ENCODE data around the gene FOXO6.
"Not testable (repeated sequence)": the region's sequence is repeated elsewhere in the genome, so short reads cannot be mapped to it uniquely, and the experiment has no call there.

FOXO6 gene

DNA sequence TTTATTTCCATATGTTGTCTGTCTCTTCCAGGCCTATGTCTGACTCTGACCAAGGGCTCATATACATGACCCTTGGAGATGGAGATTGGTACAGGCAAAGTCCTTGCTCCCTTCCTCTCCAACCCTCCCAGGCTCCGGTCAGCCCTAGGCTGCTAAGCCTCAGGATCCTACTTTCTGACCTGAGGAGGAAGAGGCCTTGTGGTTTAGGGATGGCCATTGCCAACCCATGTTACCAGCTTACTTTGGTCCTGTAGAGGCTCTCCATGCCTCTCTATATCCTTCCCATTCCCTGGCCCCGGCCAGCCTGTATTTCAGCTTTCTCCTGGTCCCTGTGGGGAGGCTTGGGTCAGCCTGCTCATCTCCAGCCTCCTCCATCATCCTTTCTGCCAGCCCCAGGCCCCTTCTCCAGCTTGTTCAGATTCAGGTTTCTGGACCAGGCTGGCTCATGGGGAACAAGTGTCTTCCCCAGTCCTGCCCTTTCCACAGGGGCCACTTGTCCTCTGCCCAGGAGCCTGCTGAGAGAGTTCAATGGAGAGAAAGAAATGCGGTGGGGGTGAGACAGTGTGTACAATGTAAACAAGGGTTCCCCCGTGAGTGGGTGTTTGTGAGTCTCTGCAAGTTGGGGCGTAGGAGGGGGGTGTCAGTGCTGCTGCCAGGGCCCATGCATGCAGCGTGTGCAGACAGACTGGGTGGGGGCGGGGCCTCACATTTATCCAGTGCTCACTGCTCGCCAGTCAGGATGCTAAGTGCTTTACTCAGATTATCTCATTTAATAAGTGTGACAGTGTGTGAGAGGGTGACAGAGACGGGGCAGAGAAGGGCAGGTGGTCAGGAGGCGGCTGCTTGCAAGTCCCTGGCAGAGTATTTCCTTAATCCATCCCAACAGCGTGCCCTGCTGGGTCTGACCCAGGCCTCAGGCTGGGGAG, 31.3 kb upstream of the FOXO6 start:
- no peak for DNase-seq (ENCODE audit: low spot score)

DNA sequence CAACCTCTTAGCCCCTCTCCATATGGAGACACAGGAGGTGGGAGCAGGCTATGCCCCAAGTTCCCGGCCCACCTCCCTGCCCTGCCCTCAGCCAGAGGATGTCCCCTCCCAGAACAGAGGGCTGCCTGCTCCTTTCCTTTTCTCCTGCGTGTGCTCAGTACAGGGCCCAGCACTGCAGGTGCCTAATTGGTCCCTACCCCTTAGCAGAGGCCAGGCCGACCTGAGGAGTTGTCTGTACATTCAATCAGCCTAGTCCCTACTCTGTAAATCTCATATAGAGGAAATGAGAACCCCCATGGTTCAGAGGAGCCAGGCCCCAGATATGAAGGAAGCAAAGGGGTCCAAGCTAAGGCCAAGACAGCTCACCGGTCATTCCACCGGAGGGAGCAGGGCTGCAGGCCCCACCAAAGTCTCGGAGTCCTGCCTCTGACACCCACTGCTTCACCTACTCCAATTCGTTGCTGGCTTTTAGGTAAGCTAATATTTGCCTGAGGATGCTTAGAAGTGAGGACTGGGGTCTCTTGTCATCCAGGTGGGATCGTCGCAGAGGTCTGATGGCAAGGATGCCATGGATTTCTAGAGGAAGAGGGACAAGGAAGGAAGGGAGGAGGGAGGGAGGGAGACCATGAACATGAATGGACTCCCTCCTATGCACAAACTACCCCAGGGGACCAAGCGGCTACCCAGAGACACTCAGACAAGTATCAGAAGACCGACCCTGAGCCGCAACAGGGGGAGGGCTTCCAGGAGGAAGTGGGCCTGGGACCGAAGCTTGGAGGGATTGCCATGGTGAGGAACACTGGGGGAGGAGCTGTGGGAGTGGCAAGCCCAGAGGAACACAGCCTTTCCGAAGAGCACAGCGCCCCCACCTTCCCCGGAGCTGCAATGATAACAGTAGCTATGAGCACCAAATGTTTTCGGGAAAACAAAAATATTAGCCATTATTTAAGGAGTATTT, 30.4 kb upstream of the FOXO6 start:
- no peak for DNase-seq (ENCODE audit: low spot score)

DNA sequence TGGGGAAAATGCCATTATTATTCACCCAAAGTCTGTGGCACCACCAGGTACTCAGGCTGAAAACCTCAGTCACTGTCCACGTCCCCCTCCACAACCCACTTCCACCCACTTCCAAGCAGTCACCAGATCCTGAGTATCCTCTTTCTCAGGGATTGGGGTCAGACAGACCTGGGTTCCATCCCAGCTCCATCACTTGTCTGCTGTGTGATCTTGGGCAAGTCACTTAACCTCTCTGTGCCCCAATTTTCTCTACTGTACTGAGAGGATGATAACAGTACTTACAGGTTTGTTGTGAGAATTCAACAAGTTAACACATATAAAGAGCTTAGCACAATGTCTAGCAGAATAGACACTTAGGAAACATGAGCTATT, 29.7 kb upstream of the FOXO6 start:
- DNase-seq (ENCODE audit: low spot score) = no peak

- DNase-seq (ENCODE audit: low spot score) = not testable (repeated sequence)
These were observed 29.1 kb upstream of the FOXO6 start for GRCh38 chr1:41332161-41332560.

DNA sequence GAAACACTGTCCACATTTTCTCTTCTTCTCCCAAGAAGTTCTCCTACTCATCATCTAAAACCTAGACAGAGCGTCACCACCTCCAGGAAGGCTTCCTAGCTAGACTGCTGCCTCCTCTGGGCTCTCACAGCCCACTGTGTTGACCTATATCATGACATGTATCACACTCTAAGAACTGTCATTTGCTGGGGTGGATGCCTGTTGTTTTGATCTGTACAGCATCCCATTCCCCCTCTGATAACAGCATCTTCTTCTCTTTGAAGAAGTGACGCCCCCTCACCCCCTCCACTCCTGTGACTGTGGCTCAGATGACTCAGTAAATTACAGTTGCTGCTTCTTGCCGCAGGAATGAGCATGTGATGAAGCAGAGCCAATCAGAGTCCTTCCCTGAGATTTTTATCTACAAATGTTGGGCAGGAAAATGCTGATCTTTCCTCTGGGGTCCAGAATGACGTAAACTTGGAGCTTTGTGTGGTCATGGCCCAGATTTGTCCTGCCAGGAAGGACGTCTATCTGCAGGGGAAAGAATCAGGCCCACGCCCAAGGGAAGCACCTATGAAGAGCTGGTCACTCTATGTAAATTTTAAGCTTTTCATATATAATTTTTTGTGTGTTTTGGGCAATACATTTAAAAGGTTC, 28.0 kb upstream of the FOXO6 start:
- no peak for DNase-seq (ENCODE audit: low spot score)

DNA sequence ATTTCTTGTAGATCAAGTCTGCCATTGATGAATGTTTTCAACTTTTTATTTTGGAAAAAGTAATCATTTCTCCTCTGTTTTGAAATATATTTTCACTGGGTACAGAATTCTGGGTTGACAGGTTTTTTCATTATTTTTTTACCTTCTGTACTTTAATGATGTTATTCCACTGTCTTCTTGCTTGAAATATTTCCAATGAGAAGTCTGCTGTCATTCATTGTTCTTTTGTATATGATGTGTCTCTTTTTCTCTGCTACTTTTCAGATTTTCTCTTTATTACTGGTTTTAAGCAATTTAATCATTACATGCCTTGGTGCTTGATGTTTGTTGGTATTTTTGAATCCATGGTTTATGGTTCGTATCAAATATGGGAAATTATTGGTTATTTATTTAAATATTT, 22.4 kb upstream of the FOXO6 start:
- no peak for DNase-seq (ENCODE audit: low spot score)

GRCh38 chr1:41340655-41341364, 20.4 kb upstream of the FOXO6 start:
- DNase-seq (ENCODE audit: low spot score) = no peak

GRCh38 chr1:41341365-41341683, 19.9 kb upstream of the FOXO6 start:
- no peak for DNase-seq (ENCODE audit: low spot score)

DNA sequence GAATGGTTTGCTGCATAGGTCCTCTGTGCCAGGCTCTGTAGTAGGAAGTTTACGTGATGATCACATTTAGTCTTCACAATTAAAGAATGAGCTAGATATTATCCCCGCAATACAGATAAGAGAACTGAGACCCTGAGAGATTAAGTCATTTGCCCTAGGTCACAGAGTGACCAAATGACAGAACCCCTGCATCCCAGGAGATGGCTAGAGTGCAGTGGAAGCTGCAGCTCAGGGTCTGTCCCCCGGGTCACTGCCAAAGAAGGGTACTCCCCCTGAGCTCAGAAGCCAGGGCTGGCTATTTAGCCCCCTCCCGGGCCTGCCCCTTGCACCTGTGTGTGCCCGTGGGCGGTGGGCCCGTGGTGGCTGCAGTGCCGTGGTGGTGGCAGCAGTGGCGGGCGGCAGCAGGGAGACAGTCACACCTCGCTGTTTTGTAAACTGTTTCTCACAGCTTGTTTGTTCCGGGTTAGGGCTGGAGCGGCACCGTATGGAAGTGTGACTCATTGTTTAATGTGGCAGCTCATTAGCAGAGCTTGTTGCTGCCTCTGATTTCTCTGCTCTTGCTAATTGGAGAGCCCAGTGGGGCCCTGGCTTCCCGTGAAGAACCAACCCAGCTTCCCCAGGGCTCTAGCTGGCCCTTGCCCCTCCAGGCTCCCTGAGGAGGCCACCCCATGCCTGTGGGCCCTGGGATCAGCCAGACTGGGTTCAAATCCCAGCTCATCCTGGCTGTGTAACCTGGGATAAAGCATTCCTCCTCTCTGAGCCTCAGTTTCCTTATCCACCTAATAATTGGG, 19.3 kb upstream of the FOXO6 start:
- DNase-seq (ENCODE audit: low spot score) = peak; percentile 44

GRCh38 chr1:41342774-41343355, 18.4 kb upstream of the FOXO6 start:
- no peak for DNase-seq (ENCODE audit: low spot score)

- DNase-seq (ENCODE audit: low spot score) = no peak
These were observed 17.2 kb upstream of the FOXO6 start for GRCh38 chr1:41343790-41344699.

GRCh38 chr1:41344708-41345159, 16.5 kb upstream of the FOXO6 start:
- DNase-seq (ENCODE audit: low spot score) = no peak

DNA sequence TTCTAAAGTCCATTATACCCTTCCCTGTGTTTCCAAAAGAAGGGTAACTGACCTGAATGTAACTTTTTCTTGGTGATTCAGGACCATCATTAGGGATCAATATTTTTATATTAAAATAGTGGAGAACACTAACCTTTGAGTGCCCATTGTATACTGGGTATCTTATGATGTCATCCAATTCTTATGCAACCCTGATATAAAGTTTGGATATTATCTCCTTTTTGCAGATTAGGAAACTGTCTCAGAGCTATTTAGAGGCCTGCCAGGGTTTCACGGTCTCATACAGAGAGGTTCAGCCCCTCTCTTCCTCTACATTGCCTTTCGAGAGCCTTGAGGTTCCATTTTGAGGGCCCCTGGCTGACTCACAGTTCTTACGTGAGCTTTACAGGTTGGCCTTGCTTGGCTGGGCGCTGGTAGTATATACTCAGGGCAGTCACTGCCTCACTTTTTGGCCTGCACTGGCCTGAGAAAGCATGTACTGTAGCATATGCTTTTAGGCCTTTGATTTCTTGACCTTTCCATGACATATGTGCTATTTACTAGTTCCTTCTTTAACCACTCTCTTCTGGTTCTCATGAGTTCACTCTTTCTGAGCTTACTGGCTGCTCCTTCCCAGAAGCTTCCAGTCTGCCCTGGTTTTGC, 15.7 kb upstream of the FOXO6 start:
- DNase-seq (ENCODE audit: low spot score) = no peak

DNA sequence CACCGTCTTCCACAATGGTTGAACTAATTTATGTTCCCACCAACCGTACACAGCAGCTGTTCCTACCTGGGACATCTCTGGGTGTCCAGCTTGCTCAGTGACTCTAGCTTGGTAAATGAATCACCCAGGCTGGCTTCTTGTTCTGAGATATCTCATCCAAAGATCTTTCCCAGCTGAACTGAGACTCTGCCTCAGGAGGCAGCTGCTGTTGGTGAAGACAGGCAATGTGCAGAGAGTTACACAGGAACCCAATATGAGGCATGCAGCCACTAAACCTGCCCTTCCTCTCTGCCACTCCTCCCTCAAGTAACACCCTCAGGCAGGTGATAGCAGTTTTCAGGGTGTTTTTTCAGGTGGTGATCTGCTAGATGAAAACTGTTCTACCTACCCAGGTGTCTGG, 14.0 kb upstream of the FOXO6 start:
- no peak for DNase-seq (ENCODE audit: low spot score)

- DNase-seq (ENCODE audit: low spot score) = no peak
These were observed 12.8 kb upstream of the FOXO6 start for GRCh38 chr1:41348394-41348793.

- no peak for DNase-seq (ENCODE audit: low spot score)
These were observed 11.7 kb upstream of the FOXO6 start for GRCh38 chr1:41349361-41350054.

- DNase-seq (ENCODE audit: low spot score) = no peak
These were observed 11.2 kb upstream of the FOXO6 start for GRCh38 chr1:41350055-41350378.
